Brain microvascular endothelial cell (primary cell): ENCODE data around the gene CHML.

Experiments
- DNase-seq: peaks from one replicate; pipeline ENCODE4 v3.0.0-alpha.2; 2020
- H3K27ac ChIP-seq: fragments of 250-450 bp; sonication (Bioruptor Pico); 2 replicates; pipeline ENCODE4 v1.5.1; 2020; ENCODE audit warnings: mild to moderate bottlenecking, moderate library complexity
- H3K27me3 ChIP-seq: fragments of 250-450 bp; sonication (Bioruptor Pico); replicated peaks from 2 replicates; pipeline ENCODE4 v1.5.1; 2020; ENCODE audit warnings: mild to moderate bottlenecking
- H3K36me3 ChIP-seq: fragments of 250-450 bp; sonication (Bioruptor Pico); replicated peaks from 2 replicates; pipeline ENCODE4 v1.5.1; 2020; ENCODE audit warnings: mild to moderate bottlenecking
- H3K4me3 ChIP-seq: 2 replicates; pipeline ENCODE4 v1.5.1; 2011; ENCODE audit warnings: low read depth, mild to moderate bottlenecking, control low read depth, low read length, moderate library complexity
- in situ Hi-C: cut with HindIII; loops from 2 replicates; pipeline ENCODE4 v1.10.0; 2017; ENCODE audit warnings: low sequenced_read_pairs, low pct_ligation_motif_present
- TF ChIP-seq, protein P1 (sequence below): IDR thresholded peaks from 2 replicates; pipeline ENCODE4 v1.5.1; 2011; ENCODE audit warnings: low read depth, mild to moderate bottlenecking, moderate library complexity, low read length, control low read depth, inconsistent platforms; ENCODE audit errors: missing control alignments

The CHML gene

DNA sequence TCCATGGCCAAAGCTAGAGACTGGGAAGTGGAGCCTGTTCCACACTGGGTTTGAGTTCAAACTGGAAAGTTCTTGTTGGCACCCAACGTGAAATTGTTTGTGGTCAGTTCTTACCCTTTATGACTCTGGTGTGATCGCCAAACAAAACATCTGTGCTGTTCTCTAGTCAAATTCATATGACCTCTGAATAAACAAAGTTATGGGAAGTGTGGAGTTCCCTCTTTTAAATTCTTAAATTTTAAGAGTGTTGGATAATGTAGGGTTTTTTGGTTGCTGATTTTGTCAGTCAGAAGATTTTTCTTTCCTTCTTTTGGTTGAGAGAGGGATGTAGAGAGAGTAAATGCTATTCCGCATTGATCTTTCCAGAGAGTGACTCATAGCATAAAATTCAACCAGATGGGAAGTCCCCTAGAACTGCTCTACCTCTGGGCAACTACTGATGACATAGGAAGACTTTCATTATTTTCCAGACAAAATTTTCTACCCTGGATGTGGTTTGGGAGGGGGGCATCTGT lies 36.4 kb downstream of the CHML start:
- Histone ChIP-seq H3K4me3 (no peak overlapping the region), H3K27ac (peak overlapping the region; percentile 8), H3K27me3 (no peaks in the 10 kb centered on the region), H3K36me3 (no peaks in the 10 kb centered on the region)
- TF ChIP-seq, protein P1, sequence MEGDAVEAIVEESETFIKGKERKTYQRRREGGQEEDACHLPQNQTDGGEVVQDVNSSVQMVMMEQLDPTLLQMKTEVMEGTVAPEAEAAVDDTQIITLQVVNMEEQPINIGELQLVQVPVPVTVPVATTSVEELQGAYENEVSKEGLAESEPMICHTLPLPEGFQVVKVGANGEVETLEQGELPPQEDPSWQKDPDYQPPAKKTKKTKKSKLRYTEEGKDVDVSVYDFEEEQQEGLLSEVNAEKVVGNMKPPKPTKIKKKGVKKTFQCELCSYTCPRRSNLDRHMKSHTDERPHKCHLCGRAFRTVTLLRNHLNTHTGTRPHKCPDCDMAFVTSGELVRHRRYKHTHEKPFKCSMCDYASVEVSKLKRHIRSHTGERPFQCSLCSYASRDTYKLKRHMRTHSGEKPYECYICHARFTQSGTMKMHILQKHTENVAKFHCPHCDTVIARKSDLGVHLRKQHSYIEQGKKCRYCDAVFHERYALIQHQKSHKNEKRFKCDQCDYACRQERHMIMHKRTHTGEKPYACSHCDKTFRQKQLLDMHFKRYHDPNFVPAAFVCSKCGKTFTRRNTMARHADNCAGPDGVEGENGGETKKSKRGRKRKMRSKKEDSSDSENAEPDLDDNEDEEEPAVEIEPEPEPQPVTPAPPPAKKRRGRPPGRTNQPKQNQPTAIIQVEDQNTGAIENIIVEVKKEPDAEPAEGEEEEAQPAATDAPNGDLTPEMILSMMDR: no peak
- peak; percentile 48 for DNase-seq
- in situ Hi-C loops: no loop called here

DNA sequence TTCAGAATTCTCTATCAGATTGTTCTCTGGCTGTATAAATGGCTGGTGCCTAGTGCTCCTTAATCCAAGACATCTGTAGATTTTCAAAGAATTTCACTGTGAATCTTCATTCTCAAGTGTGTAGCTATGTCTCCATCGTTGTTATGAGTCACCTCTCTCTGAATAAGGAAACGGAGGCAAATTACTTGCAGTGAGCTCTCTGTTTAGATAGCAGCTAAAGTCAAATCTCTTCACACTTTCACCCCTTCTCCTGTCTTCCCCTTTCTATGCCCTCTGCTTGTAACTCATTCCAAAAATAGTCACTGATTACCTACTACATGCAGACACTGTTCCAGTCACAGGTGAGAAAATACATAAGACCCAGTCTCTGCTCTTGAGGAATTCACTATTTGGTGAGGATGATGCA lies 39.7 kb downstream of the CHML start:
- Histone ChIP-seq H3K27me3 (no peaks in the 10 kb centered on the region), H3K36me3 (no peaks in the 10 kb centered on the region), H3K27ac (no peak overlapping the region), H3K4me3 (no peak overlapping the region)
- TF ChIP-seq, protein P1: no peak
- DNase-seq: no peak
- in situ Hi-C loops: no loop called here

DNA sequence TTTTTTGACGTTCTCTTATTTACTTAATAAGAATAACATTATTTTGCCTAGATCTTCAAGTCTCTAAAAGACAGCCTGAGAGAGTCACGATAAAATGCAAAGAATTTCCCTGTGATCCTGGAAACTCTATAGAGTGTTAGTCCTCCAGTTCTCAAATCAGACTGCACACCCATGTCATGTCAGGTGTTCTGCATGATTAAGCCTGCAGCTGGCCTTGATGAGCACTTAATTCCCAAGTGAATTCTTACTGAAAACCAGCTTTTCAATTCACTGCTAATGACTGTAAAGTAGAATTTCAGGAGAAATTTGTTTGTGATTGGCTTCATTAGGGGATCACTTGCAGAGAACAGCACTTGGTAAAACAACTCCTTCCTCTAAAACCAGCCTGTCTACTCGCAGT lies 41.9 kb downstream of the CHML start:
- in situ Hi-C loops: no loop called here
- no peak overlapping the region for H3K4me3 ChIP-seq
- no peaks in the 10 kb centered on the region for H3K36me3 ChIP-seq
- no peak for DNase-seq
- TF ChIP-seq, protein P1: no peak
- H3K27me3 ChIP-seq: no peaks in the 10 kb centered on the region
- no peak overlapping the region for H3K27ac ChIP-seq

DNA sequence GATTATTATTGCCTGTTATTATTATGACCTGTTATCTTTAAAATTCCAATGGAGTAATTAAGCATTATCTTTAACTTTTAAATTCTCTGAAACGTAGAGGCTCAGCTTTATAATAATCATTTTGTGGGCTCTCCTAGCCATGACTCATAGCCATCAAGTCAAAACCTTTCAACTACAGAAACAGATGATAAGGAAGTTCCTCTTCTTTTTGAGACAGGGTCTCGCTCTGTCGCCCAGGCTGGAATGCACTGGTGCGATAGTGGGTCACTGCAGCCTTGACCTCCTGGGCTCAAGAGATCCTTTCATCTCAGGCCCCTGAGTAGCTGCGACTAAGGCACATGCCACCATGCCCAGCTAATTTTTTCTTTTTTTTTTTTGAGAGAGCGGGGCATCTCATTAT lies 43.5 kb downstream of the CHML start:
- no peaks in the 10 kb centered on the region for H3K36me3 ChIP-seq
- in situ Hi-C loops: no loop called here

DNA sequence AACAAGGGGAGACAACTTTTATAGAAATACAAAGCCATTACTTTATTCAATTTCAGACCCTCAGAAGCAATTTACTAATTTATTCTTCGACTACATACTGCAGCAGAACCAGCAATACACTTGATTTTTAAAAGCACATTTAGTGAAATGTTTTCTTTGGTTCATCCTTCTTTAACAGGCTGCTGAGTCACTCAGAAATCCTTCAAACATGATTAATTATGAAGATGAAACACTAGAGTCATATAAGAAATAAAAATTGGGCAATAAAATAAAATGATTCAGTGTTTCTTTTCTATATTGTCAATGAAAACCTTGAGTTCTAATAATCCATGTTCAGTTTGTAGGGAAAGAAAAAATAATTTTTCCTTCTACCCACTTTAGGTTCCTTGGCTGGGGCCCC lies 47.0 kb downstream of the CHML start:
- Histone ChIP-seq H3K27me3 (no peaks in the 10 kb centered on the region), H3K4me3 (no peak overlapping the region), H3K27ac (no peak overlapping the region), H3K36me3 (no peaks in the 10 kb centered on the region)
- in situ Hi-C loops: no loop called here
- TF ChIP-seq, protein P1: no peak
- no peak for DNase-seq

More for the DNA sequence above, 43.5 kb downstream of the CHML start:
- H3K4me3 ChIP-seq: no peak overlapping the region
- no peaks in the 10 kb centered on the region for H3K27me3 ChIP-seq
- H3K27ac ChIP-seq: no peak overlapping the region
- TF ChIP-seq, protein P1: no peak
- no peak for DNase-seq

DNA sequence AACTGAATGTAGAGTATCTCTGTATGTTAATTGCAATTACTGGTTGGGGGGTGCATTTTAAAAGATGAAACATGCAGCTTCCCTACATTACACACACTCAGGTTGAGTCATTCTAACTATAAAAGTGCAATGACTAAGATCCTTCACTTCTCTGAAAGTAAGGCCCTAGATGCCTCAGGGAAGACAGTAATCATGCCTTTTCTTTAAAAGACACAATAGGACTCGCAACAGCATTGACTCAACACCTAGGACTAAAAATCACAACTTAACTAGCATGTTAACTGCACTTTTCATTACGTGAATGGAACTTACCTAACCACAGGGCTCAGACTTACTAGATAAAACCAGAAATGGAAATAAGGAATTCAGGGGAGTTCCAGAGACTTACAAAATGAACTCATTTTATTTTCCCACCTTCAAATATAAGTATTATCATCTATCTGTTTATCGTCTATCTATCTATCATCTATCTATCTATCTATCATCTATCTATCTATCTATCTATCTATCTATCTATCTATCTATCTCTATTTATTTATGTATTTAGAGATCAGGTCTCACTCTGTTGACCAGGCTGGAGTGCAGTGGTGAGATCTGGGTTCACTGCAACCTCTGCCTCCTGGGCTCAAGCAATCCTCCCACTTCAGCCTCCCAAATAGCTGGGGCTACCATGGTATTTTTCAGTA lies 47.8 kb downstream of the CHML start:
- no peak for DNase-seq
- Histone ChIP-seq H3K4me3 (no peak overlapping the region), H3K27me3 (no peaks in the 10 kb centered on the region), H3K27ac (no peak overlapping the region), H3K36me3 (no peaks in the 10 kb centered on the region)
- TF ChIP-seq, protein P1: no peak
- in situ Hi-C loops: no loop called here
